ENCODE measurements around the gene RNGTT.

Gene RNGTT

DNA sequence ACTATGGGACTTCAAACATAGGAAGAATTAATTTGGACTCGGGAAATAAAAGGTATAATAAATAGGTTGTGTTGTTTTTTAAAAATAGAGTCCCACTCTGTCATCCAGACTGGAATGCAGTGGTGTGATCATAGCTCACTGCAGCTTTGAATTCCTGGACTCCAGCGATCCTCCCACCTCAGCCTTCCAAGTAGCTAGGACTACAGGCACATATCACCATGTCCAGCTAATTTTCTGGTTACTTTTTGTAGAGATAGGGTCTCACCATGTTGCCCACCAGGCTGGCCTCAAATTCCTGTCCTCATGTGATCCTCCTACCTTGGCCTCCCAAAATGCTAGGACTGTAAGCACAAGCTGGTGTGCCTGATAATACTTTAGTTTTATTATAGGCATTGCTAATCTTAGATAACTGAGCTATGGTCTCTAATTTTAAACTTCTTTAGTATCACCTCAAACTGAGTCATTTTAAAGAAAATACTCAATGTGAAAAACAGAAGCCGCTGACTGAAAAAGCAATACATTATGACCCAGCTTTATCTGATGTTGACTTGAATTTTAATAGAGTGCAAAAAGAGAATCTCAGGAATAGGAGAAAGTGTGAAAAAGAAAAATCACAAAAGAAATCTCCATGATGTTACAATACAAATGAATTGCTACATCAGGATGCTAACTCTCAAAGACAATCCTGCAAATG, 251.0 kb downstream of the RNGTT start:
- DNase-seq (ENCODE audit: low read depth): no peak
- TF ChIP-seq, protein P1, sequence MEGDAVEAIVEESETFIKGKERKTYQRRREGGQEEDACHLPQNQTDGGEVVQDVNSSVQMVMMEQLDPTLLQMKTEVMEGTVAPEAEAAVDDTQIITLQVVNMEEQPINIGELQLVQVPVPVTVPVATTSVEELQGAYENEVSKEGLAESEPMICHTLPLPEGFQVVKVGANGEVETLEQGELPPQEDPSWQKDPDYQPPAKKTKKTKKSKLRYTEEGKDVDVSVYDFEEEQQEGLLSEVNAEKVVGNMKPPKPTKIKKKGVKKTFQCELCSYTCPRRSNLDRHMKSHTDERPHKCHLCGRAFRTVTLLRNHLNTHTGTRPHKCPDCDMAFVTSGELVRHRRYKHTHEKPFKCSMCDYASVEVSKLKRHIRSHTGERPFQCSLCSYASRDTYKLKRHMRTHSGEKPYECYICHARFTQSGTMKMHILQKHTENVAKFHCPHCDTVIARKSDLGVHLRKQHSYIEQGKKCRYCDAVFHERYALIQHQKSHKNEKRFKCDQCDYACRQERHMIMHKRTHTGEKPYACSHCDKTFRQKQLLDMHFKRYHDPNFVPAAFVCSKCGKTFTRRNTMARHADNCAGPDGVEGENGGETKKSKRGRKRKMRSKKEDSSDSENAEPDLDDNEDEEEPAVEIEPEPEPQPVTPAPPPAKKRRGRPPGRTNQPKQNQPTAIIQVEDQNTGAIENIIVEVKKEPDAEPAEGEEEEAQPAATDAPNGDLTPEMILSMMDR (IDR thresholded peaks at IDR 0.05; ENCODE audit: control insufficient read depth, extremely low read depth, insufficient read depth): no peak
- H3K4me3 ChIP-seq (ENCODE audit: low read depth, low read length): no peak overlapping the region

DNA sequence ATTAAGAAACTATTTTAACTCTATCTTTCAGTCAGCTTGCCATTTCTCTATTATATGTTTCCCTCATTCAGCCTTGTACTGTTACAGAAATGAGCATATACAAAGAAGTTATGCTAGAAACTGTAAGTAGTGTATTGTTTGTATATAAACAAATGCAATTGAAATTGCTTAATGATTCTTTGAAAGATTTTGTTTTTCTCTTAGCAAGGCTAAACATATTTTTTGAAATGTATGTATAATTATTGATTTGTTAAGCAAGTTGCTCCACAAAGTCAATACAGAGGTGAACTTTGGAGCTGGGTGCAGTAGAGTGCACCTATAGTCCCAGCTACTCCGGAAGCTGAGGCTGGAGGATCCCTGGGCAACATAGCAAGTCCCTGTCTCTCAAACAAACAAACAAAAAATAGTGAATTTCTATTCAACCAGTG, 253.6 kb downstream of the RNGTT start:
- no peak overlapping the region for H3K4me3 ChIP-seq (ENCODE audit: low read depth, low read length)
- TF ChIP-seq, protein P1 (IDR thresholded peaks at IDR 0.05; ENCODE audit: control insufficient read depth, extremely low read depth, insufficient read depth): no peak
- DNase-seq (ENCODE audit: low read depth): no peak

DNA sequence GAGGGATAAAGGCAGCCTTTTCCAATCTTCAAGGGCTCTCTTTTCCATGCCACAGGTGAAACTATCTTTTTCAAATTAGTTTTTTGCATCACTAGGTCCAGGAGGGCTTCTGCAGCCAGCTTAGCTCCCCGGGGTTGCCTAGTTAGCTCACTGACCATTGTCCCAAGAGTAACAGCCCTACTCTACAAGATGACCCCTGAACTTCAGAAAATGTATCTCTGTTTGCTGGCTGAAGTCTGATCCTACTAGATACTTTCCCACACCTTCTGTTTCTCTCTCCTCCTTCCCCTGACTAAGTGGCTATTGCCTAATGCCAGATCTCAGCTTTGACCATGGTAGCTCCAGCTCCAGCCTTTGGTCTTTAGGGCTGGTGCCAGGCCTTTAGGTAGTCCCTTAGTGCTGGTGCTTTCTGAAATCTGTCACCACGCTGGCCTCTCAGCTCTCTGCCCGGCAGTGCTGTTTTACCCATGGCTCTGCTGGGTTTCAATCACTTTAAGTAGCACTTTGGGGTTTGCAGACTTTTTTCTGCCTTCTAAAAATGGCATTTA, 255.1 kb downstream of the RNGTT start:
- H3K4me3 ChIP-seq (ENCODE audit: low read depth, low read length): no peak overlapping the region
- DNase-seq (ENCODE audit: low read depth): no peak
- TF ChIP-seq, protein P1 (IDR thresholded peaks at IDR 0.05; ENCODE audit: control insufficient read depth, extremely low read depth, insufficient read depth): no peak

DNA sequence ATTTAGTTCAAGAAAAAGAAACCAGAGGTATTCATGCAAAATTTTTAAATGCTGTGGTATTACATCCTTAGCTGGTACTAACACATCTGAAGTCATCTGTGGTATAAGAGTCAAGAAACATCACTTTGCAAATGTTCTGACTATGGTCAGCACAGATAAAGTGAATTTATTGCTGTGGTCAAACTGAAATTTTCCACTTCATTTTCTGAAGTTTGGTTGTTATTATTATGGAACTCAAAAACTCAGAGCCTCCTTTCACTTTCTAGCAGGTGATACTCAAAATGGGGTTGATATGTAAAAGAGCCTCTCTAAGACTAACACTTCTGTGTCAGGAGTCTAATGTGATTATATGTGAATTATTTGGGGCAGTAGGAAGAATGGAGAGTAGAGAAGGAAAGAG, 257.8 kb downstream of the RNGTT start:
- TF ChIP-seq, protein P1 (IDR thresholded peaks at IDR 0.05; ENCODE audit: control insufficient read depth, extremely low read depth, insufficient read depth): no peak
- DNase-seq (ENCODE audit: low read depth): no peak

DNA sequence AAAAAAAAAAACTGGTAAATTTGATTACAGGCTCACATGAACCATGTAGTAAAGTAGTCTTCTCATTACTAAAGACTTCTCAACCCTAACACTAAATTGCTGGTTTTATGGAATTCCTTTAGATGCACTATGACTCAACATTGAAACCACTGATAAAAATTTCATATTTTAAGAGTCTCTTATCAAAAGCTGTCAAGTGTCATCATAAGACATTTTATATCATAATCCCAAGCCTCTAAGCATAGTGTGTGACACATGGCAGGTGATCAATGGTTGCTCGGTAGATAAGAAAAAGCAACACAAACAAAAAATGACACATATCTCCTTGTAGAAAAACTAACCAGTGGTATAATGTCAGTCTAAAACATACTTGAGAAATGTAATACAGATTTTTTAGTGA, 258.4 kb downstream of the RNGTT start:
- no peak overlapping the region for H3K4me3 ChIP-seq (ENCODE audit: low read depth, low read length)
- no peak for DNase-seq (ENCODE audit: low read depth)
- TF ChIP-seq, protein P1 (IDR thresholded peaks at IDR 0.05; ENCODE audit: control insufficient read depth, extremely low read depth, insufficient read depth): no peak

More for the DNA sequence above, 257.8 kb downstream of the RNGTT start:
- H3K4me3 ChIP-seq (ENCODE audit: low read depth, low read length): no peak overlapping the region

DNA sequence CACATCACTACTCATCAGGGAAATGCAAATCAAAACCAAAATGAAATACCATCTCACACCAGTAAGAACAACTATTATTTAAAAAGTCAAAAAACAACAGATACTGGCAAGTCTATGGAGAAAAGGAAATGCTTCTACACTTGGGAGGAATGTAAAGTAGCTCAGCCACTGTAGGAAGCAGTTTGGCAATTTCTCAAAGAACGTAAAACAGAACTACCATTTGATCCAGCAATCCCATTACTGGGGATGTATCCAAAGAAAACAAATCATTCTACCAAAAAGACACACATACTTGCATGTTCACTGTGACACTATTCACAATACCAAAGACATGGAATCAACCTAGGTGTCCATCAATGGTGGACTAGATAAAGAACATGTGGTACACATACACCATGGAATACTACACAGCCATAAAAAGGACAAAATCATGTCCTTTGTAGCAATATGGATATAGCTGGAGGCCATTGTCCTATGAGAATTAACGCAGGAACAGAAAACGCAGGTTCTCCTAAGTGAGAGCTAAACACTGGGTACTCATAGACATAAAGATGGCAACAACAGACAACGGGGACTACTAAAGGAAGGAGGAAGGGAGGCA, 260.4 kb downstream of the RNGTT start:
- TF ChIP-seq, protein P1 (IDR thresholded peaks at IDR 0.05; ENCODE audit: control insufficient read depth, extremely low read depth, insufficient read depth): no peak

More for the DNA sequence above, 260.4 kb downstream of the RNGTT start:
- H3K4me3 ChIP-seq (ENCODE audit: low read depth, low read length): no peak overlapping the region
- no peak for DNase-seq (ENCODE audit: low read depth)

All from LNCaP clone FGC (cell line).